Esophagus squamous epithelium (tissue), 4 donors: ENCODE measurements around the gene AEN.

ENCODE experiments used
- POLR2A ChIP-seq, 4 donors: fragments of 450-650 bp; IDR thresholded peaks; one replicate each; pipeline ENCODE4 v1.6.1; 2017; ENCODE audit warnings: antibody characterized with exemption in 4 of 4, mild to moderate bottlenecking in 4 of 4, moderate library complexity in 3 of 4
- TF ChIP-seq, protein P1 (sequence below), 6 experiments: fragments of 450-650 bp in 4 of 6; fragments of 200-600 bp in 2 of 6; sonication (generic) in 2 of 6; IDR thresholded peaks; one replicate each; pipeline ENCODE4 v1.5.1; 2016 to 2019; ENCODE audit warnings: antibody characterized with exemption in 6 of 6, mild to moderate bottlenecking in 4 of 6, moderate library complexity in 4 of 6

DNA sequence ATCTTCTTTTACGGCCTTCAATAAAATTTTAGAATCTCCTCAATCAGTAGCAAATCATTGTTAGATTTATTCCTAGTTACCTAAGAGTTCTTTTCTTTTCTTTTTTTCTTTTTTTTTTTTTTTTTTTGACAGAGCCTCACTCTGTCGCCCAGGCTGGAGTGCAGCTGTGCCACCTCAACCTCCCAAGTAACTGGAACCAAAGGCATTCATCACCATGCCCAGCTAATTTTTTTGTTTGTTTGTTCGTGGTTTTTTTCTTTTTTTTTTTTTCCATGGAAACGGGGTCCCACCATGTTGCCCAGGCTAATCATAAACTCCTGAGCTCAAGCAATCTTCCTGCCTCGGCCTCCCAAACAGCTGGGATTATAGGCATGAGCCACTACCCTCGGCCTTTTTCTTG lies 30.4 kb upstream of the AEN start:
- TF ChIP-seq, protein P1, sequence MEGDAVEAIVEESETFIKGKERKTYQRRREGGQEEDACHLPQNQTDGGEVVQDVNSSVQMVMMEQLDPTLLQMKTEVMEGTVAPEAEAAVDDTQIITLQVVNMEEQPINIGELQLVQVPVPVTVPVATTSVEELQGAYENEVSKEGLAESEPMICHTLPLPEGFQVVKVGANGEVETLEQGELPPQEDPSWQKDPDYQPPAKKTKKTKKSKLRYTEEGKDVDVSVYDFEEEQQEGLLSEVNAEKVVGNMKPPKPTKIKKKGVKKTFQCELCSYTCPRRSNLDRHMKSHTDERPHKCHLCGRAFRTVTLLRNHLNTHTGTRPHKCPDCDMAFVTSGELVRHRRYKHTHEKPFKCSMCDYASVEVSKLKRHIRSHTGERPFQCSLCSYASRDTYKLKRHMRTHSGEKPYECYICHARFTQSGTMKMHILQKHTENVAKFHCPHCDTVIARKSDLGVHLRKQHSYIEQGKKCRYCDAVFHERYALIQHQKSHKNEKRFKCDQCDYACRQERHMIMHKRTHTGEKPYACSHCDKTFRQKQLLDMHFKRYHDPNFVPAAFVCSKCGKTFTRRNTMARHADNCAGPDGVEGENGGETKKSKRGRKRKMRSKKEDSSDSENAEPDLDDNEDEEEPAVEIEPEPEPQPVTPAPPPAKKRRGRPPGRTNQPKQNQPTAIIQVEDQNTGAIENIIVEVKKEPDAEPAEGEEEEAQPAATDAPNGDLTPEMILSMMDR (IDR thresholded peaks at IDR 0.05) = no peak
- TF ChIP-seq POLR2A (IDR thresholded peaks at IDR 0.05) = no peak
